Natural killer cell (primary cell): ENCODE measurements around the gene ANKRD44. TPM values are rescaled to one million over a fixed set of nuclear protein-coding genes. Genes with fewer than 3 reads are reported as not detected.

Experiments
- ATAC-seq, 3 donors: fragments of 150-1000 bp in 2 of 3; fragments of 200-7000 bp in 1 of 3; cut with Tn5 transposase; 1 replicate in 1 of 3; 2 replicates in 2 of 3; pipeline ENCODE4 v1.10.0; 2021; ENCODE audit warnings: mild to moderate bottlenecking in 2 of 3, moderate library complexity in 2 of 3
- DNase-seq, 2 donors: peaks; one replicate each; pipeline versions ENCODE4 v3.0.0 to v3.0.0-alpha.2; 2013 to 2021; ENCODE audit warnings: mixed read lengths in 1 of 2
- H3K27ac ChIP-seq: one replicate; pipeline ENCODE4 v1.5.1; 2013; ENCODE audit warnings: mild to moderate bottlenecking, low read length
- H3K27me3 ChIP-seq: one replicate; pipeline ENCODE4 v1.6.1; 2013; ENCODE audit warnings: low read length; ENCODE audit not compliant: control insufficient read depth, insufficient read depth
- H3K36me3 ChIP-seq: one replicate; pipeline ENCODE4 v1.6.1; 2013; ENCODE audit warnings: low read length; ENCODE audit not compliant: control insufficient read depth, insufficient read depth
- H3K4me1 ChIP-seq: one replicate; pipeline ENCODE4 v1.6.1; 2013; ENCODE audit warnings: low read length; ENCODE audit not compliant: control insufficient read depth, insufficient read depth
- H3K4me3 ChIP-seq: one replicate; pipeline ENCODE4 v1.5.1; 2013; ENCODE audit warnings: low read length
- H3K9me3 ChIP-seq: one replicate; pipeline ENCODE4 v1.6.1; 2013; ENCODE audit warnings: low read length; ENCODE audit not compliant: control insufficient read depth, insufficient read depth
- H3K27ac Mint-ChIP-seq, 2 donors: one replicate each; pipeline ENCODE4 v1.8.0; 2022; ENCODE audit warnings: mild to moderate bottlenecking in 2 of 2, mixed read lengths in 2 of 2, moderate library complexity in 1 of 2
- H3K27me3 Mint-ChIP-seq, 2 donors: one replicate each; pipeline ENCODE4 v1.8.0; 2022; ENCODE audit warnings: low read depth in 2 of 2, mixed read lengths in 2 of 2
- H3K36me3 Mint-ChIP-seq: one replicate; pipeline ENCODE4 v1.8.0; 2022; ENCODE audit warnings: mixed read lengths
- H3K4me1 Mint-ChIP-seq, 2 donors: one replicate each; pipeline ENCODE4 v1.8.0; 2022; ENCODE audit warnings: mixed read lengths in 2 of 2
- H3K4me3 Mint-ChIP-seq: one replicate; pipeline ENCODE4 v1.8.0; 2022; ENCODE audit warnings: mild to moderate bottlenecking, moderate library complexity, mixed read lengths
- H3K9me3 Mint-ChIP-seq, 2 donors: one replicate each; pipeline ENCODE4 v1.8.0; 2022; ENCODE audit warnings: mixed read lengths in 2 of 2
- CTCF ChIP-seq: fragments of 200-600 bp; IDR thresholded peaks from one replicate; pipeline ENCODE4 v1.8.0; 2022; ENCODE audit warnings: antibody characterized with exemption
- WGBS: methylation state at CpG from one replicate; pipeline ENCODE4 v1.1.7; 2013; ENCODE audit warnings: missing lambda C conversion rate; ENCODE audit not compliant: insufficient coverage; 5-methylcytosine and 5-hydroxymethylcytosine counted together
- intact Hi-C: fragments of 100-400 bp; cut with micrococcal nuclease; formaldehyde crosslinking; loops from one replicate; pipeline ENCODE4 v1.14.2; 2022
- total RNA-seq, 4 donors: library from RNA; stranded (reverse); fragments of 120-200 nt in 1 of 4; gene quantifications; one replicate each; pipeline versions ENCODE4 v1.2.3 to v1.2.4, GENCODE V29; 2013 to 2022

The ANKRD44 gene
- total RNA-seq, 3 donors from 2014 or later (not counting 1 experiment from before 2014, with no cell fraction given): 252 to 376 (median 311) TPM

- Mint-ChIP-seq H3K4me1 (peaks cover 12 to 16% of the 10 kb centered on the region in 2 donors), H3K9me3 (no peaks in the 10 kb centered on the region), H3K4me3 (no peak overlapping the region), H3K27me3 (no peaks in the 10 kb centered on the region), H3K36me3 (no peaks in the 10 kb centered on the region), H3K27ac (peak overlapping the region in 1 of 2 donors; percentile 7)
- Histone ChIP-seq H3K9me3 (no peaks in the 10 kb centered on the region), H3K27ac (no peak overlapping the region), H3K36me3 (no peaks in the 10 kb centered on the region), H3K4me3 (no peak overlapping the region), H3K4me1 (no peaks in the 10 kb centered on the region), H3K27me3 (no peaks in the 10 kb centered on the region)
- 91% methylated on average over 7 of the region's 7 CpGs for WGBS
- no peak for DNase-seq
- no peak for TF ChIP-seq CTCF
- ATAC-seq: no peak
- intact Hi-C loops: no loop called here
Observed at GRCh38 chr2:196967116-196967515, 343.5 kb downstream of the ANKRD44 start.

GRCh38 chr2:196966061-196966460 is 344.5 kb downstream of the ANKRD44 start:
- no peak overlapping the region for H3K27ac ChIP-seq
- intact Hi-C loops: no loop called here
- H3K9me3 Mint-ChIP-seq: no peaks in the 10 kb centered on the region
- no CpG with 5 or more reads among the region's 3 CpGs for WGBS
- DNase-seq (no peak), ATAC-seq (no peak)
- H3K4me3 Mint-ChIP-seq: no peak overlapping the region
- no peaks in the 10 kb centered on the region for H3K27me3 ChIP-seq
- H3K4me1 ChIP-seq: peaks cover 2% of the 10 kb centered on the region
- H3K36me3 ChIP-seq: no peaks in the 10 kb centered on the region
- no peak overlapping the region for H3K27ac Mint-ChIP-seq
- H3K9me3 ChIP-seq: no peaks in the 10 kb centered on the region
- no peak overlapping the region for H3K4me3 ChIP-seq
- no peak for TF ChIP-seq CTCF
- no peaks in the 10 kb centered on the region for H3K36me3 Mint-ChIP-seq
- peaks cover 23 to 26% of the 10 kb centered on the region in 2 donors for H3K4me1 Mint-ChIP-seq
- H3K27me3 Mint-ChIP-seq: no peaks in the 10 kb centered on the region

- Histone ChIP-seq H3K27ac (no peak overlapping the region), H3K4me1 (peaks cover 2% of the 10 kb centered on the region), H3K4me3 (no peak overlapping the region), H3K9me3 (no peaks in the 10 kb centered on the region), H3K27me3 (no peaks in the 10 kb centered on the region), H3K36me3 (no peaks in the 10 kb centered on the region)
- no peak overlapping the region for H3K4me3 Mint-ChIP-seq
- TF ChIP-seq CTCF: no peak
- ATAC-seq (no peak), DNase-seq (no peak)
- H3K36me3 Mint-ChIP-seq: no peaks in the 10 kb centered on the region
- intact Hi-C loops: no loop called here
- no peaks in the 10 kb centered on the region for H3K27me3 Mint-ChIP-seq
- no peak overlapping the region for H3K27ac Mint-ChIP-seq
- H3K9me3 Mint-ChIP-seq: no peaks in the 10 kb centered on the region
- peaks cover 24 to 26% of the 10 kb centered on the region in 2 donors for H3K4me1 Mint-ChIP-seq
- 100% methylated on average over 4 of the region's 4 CpGs for WGBS
Observed at GRCh38 chr2:196965651-196966050, 344.9 kb downstream of the ANKRD44 start.

- WGBS: 96% methylated on average over 1 of the region's 1 CpG
- no peak overlapping the region for H3K27ac Mint-ChIP-seq
- intact Hi-C loops: no loop called here
Observed at GRCh38 chr2:196963961-196964360, 346.6 kb downstream of the ANKRD44 start.

More at GRCh38 chr2:196963961-196964360, 346.6 kb downstream of the ANKRD44 start:
- Histone ChIP-seq H3K36me3 (no peaks in the 10 kb centered on the region), H3K9me3 (no peaks in the 10 kb centered on the region), H3K4me1 (peaks cover 2% of the 10 kb centered on the region), H3K27me3 (no peaks in the 10 kb centered on the region), H3K4me3 (no peak overlapping the region), H3K27ac (no peak overlapping the region)
- Mint-ChIP-seq H3K9me3 (no peaks in the 10 kb centered on the region), H3K36me3 (no peaks in the 10 kb centered on the region), H3K4me1 (peaks cover 24 to 26% of the 10 kb centered on the region in 2 donors), H3K27me3 (no peaks in the 10 kb centered on the region), H3K4me3 (no peak overlapping the region)
- no peak for TF ChIP-seq CTCF
- DNase-seq (no peak), ATAC-seq (no peak)
